ENCODE data around the gene DISC1. TPM values are rescaled to one million over a fixed set of nuclear protein-coding genes. Genes with fewer than 3 reads are reported as not detected.
A peak's percentile ranks its signal among the peaks of the same experiment; 100 is the strongest.

The DISC1 gene
- total and polyA plus RNA-seq, 2 donors (not counting 3 experiments of a cell fraction or from before 2014, with no cell fraction given) = 3.3 to 14.7 TPM

- FAIRE-seq = no peak
- ChIA-PET CTCF (no interaction called here), POLR2A (no interaction called here)
- no TSS peak for BruUV-seq (replicated peaks)
- H3K27me3 ChIP-seq (ENCODE audit: control insufficient read depth in 2 of 2, insufficient read depth in 2 of 2, low read length in 2 of 2) = no peaks in the 10 kb centered on the region
- H3K36me3 ChIP-seq (ENCODE audit: control insufficient read depth in 2 of 2, extremely low read depth in 1 of 2, insufficient read depth in 2 of 2, low read length in 2 of 2) = no peaks in the 10 kb centered on the region
- TF ChIP-seq CTCF (IDR thresholded peaks at IDR 0.05; ENCODE audit: extremely low read depth in 1 of 2, insufficient read depth in 1 of 2, low read depth in 1 of 2, low read length in 2 of 2) (no peak), POLR2AphosphoS5 (IDR thresholded peaks at IDR 0.05; ENCODE audit: insufficient read depth, low read depth, low read length) (no peak)
- peaks cover 13% of the 10 kb centered on the region for H3K4me1 ChIP-seq (ENCODE audit: control insufficient read depth, extremely low read depth, insufficient read depth, low read length)
- H3K27ac ChIP-seq (ENCODE audit: insufficient read depth, low read depth, low read length) = no peak overlapping the region
- no peak overlapping the region for H3K4me3 ChIP-seq (replicated peaks in 1 of 3; ENCODE audit: insufficient read depth in 1 of 3, low read depth in 1 of 3, low read length in 3 of 3)
- DNase-seq (ENCODE audit: low read depth, low spot score) = no peak
- H3K79me2 ChIP-seq (ENCODE audit: control insufficient read depth, insufficient read depth, low read length) = no peaks in the 10 kb centered on the region
- intact Hi-C loops (cut with micrococcal nuclease) (no loop called here), dilution Hi-C loops (cut with MboI; ENCODE audit: extremely low pct_ligation_motif_present, low sequenced_read_pairs) (no loop called here)
- H3K9me3 ChIP-seq (replicated peaks; ENCODE audit: control insufficient read depth, insufficient read depth, low read length) = no peaks in the 10 kb centered on the region
- no peak overlapping the region for H3K9ac ChIP-seq (replicated peaks; ENCODE audit: extremely low read depth, insufficient read depth, low read length)
- H4K20me1 ChIP-seq (replicated peaks; ENCODE audit: control insufficient read depth, extremely low read depth, insufficient read depth, low read length) = no peaks in the 10 kb centered on the region
- no peak overlapping the region for H3K4me2 ChIP-seq (ENCODE audit: insufficient read depth, low read length)
- H3K9me1 ChIP-seq (replicated peaks; ENCODE audit: control insufficient read depth, extremely low read depth, insufficient read depth, low read length) = no peaks in the 10 kb centered on the region
- H2AFZ ChIP-seq (ENCODE audit: low read depth, low read length) = no peak overlapping the region
Measured at GRCh38 chr1:231786126-231786525, 159.5 kb downstream of the DISC1 start.

GRCh38 chr1:231792634-231793033 lies 166.0 kb downstream of the DISC1 start:
- ChIA-PET POLR2A (no interaction called here), CTCF (interaction anchor here (0.8 to 2.6 kb wide), 4 partner anchors 13 to 197 kb away, joined by 3 to 13 read pairs (median 5); no protein-coding TSS in a partner anchor)
- no peak overlapping the region for H3K27ac ChIP-seq (ENCODE audit: insufficient read depth, low read depth, low read length)
- BruUV-seq (replicated peaks) = no TSS peak
- dilution Hi-C loops (cut with MboI; ENCODE audit: extremely low pct_ligation_motif_present, low sequenced_read_pairs) = no loop called here
- no peak overlapping the region for H3K4me2 ChIP-seq (ENCODE audit: insufficient read depth, low read length)
- H3K4me3 ChIP-seq (replicated peaks in 1 of 3; ENCODE audit: insufficient read depth in 1 of 3, low read depth in 1 of 3, low read length in 3 of 3) = no peak overlapping the region
- H3K9ac ChIP-seq (replicated peaks; ENCODE audit: extremely low read depth, insufficient read depth, low read length) = no peak overlapping the region
- H3K79me2 ChIP-seq (ENCODE audit: control insufficient read depth, insufficient read depth, low read length) = no peaks in the 10 kb centered on the region
- H3K4me1 ChIP-seq (ENCODE audit: control insufficient read depth, extremely low read depth, insufficient read depth, low read length) = peaks cover 2% of the 10 kb centered on the region
- DNase-seq (ENCODE audit: low read depth, low spot score) = peak; percentile 49
- no peaks in the 10 kb centered on the region for H3K9me3 ChIP-seq (replicated peaks; ENCODE audit: control insufficient read depth, insufficient read depth, low read length)
- intact Hi-C loops (cut with micrococcal nuclease) = no loop called here
- H3K27me3 ChIP-seq (ENCODE audit: control insufficient read depth in 2 of 2, insufficient read depth in 2 of 2, low read length in 2 of 2) = no peaks in the 10 kb centered on the region
- H3K9me1 ChIP-seq (replicated peaks; ENCODE audit: control insufficient read depth, extremely low read depth, insufficient read depth, low read length) = no peaks in the 10 kb centered on the region
- H3K36me3 ChIP-seq (ENCODE audit: control insufficient read depth in 2 of 2, extremely low read depth in 1 of 2, insufficient read depth in 2 of 2, low read length in 2 of 2) = no peaks in the 10 kb centered on the region
- no peaks in the 10 kb centered on the region for H4K20me1 ChIP-seq (replicated peaks; ENCODE audit: control insufficient read depth, extremely low read depth, insufficient read depth, low read length)
- no peak overlapping the region for H2AFZ ChIP-seq (ENCODE audit: low read depth, low read length)
- TF ChIP-seq MAX (IDR thresholded peaks at IDR 0.05; ENCODE audit: insufficient read depth, insufficient read length) = no peak
- FAIRE-seq = no peak
